SH-SY5Y (cell line): ENCODE data around the gene HOXB8.

Experiments
- GATA2 ChIP-seq: IDR thresholded peaks from 2 replicates; pipeline ENCODE4 v1.6.1; 2011; ENCODE audit warnings: mild to moderate bottlenecking, low read depth, low read length
- GATA3 ChIP-seq: IDR thresholded peaks from 2 replicates; pipeline ENCODE4 v1.6.1; 2011; ENCODE audit warnings: low read depth, mild to moderate bottlenecking, low read length, moderate library complexity

Gene HOXB8

GRCh38 chr17:48642059-48642842 is 27.2 kb upstream of the HOXB8 start:
- TF ChIP-seq GATA2, result no peak
- TF ChIP-seq GATA3, result no peak

- no peak for TF ChIP-seq GATA2
- no peak for TF ChIP-seq GATA3
Measured at GRCh38 chr17:48641541-48642058, 26.5 kb upstream of the HOXB8 start.

- TF ChIP-seq GATA3, result no peak
- no peak for TF ChIP-seq GATA2
Measured at GRCh38 chr17:48640858-48641180, 25.7 kb upstream of the HOXB8 start.

GRCh38 chr17:48639982-48640857 is 25.1 kb upstream of the HOXB8 start:
- TF ChIP-seq GATA3, result no peak
- TF ChIP-seq GATA2, result no peak

DNA sequence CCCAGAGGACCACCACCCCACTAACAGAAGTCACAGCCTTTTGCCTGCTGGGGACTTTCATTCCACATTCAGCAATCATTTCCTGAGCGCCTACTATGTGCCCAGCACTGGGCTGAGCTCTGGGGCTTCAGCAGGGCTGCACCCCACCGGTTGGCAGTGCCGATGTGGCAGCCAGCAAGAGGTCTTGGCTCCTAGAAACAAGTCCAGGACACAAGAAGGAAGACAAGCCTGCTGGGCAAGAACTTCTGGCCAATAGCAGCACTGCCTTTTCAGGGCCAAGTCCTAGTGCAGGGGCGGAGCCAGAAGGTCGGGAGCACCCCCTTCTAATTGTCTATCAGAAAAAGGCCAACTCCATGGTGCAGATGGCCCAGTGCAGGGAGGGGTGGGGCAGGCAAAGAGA is 24.0 kb upstream of the HOXB8 start:
- TF ChIP-seq GATA2, result no peak
- no peak for TF ChIP-seq GATA3

DNA sequence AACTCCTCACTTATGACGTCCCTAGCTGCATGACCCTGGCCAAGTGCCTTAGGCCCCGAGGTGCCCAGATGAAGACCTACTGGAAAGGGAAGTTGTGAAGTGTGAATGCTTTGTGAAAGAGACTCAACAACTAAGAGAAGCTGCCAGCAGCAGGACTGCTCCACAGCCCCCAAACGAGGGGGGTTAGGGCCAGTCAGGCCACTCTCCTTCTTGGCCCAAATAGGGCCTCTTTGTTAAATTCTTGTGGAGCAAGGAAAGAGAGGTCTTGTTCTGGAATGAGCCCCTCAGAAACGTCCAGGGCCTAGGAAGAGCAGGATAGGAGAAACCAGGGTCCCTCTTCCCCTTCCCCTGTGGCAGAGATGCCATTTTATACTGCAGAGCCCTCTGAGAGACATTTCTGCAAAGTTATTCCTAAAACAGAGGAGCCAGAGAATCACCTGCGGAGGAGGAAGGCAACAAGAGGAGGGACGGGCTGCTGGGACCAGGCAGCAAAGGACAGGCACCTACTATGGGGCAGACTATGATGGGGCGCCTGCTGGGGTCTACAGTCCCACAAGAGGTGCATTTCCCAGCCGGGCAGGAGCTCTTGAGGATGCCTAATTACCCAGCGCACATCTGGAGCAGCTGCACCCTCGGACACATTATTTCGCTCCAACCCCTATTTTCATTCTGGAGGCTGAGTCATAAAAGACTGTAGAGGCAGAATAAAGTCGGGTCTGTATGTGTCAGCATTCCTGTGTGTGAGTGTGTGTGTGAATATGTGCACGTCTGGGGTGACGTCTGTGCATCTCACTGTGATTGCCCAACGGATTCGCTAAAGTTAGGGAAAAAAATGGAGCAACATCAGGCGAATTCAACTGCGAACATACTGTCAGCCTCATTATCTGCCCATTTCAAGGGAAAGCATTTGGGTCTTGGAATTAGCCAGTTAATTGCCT is 22.5 kb upstream of the HOXB8 start:
- TF ChIP-seq GATA3, result no peak
- TF ChIP-seq GATA2, result no peak

GRCh38 chr17:48636177-48637018 is 21.3 kb upstream of the HOXB8 start:
- no peak for TF ChIP-seq GATA3
- TF ChIP-seq GATA2, result no peak

- no peak for TF ChIP-seq GATA2
- no peak for TF ChIP-seq GATA3
Measured at GRCh38 chr17:48634493-48635208, 19.6 kb upstream of the HOXB8 start.

GRCh38 chr17:48633266-48633677 is 18.2 kb upstream of the HOXB8 start:
- TF ChIP-seq GATA3, result no peak
- no peak for TF ChIP-seq GATA2

- no peak for TF ChIP-seq GATA3
- TF ChIP-seq GATA2, result no peak
Measured at GRCh38 chr17:48632579-48633265, 17.6 kb upstream of the HOXB8 start.

DNA sequence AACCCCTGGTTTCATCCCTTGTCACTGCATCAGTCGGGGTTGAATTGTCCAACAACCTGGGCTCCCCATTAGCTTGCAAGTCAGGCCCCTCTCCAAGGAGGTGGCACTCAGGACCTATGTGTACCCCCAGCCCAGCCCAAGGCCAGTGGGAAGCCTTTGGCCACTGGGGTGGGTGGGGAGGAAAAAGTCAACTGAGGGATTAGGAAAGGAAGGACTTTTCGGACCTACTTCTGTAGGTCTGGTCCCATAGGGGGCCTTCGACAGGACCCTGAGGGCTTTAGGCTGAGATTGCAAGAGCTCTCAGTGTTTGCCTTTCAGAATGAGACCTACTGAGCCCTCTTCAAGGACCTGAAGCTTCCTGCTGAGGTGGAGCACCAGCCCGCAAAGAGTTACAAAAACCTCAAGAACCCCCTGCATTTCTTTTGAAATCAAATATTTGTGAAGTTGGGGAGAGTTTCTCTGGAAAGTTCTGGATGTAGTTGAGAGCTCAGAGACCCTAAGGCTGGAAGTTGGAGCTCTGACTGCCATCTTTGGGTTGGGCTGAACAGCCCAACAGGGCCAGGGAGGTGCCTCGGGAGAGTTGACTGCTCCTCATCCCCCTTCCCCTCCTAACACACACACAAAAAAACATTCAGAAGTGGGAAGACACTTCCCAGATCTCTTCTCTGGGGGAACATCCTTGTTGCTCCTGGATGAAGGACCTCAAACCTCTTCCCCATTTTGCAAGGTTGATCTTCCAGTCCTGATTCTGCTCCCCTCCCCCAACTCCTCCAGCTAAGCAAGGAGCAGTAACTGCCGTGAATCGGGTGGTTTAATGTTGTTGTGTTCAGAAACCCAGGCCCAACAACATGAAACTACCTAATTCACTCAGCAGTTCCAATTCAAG is 16.8 kb upstream of the HOXB8 start:
- TF ChIP-seq GATA2 (no peak), GATA3 (no peak)
